GM19238 (cell line): ENCODE results near the gene LRRC47.

Experiments used
- DNase-seq: peaks from one replicate; pipeline ENCODE4 v3.0.0; 2011; ENCODE audit warnings: low spot score; ENCODE audit not compliant: insufficient read length

Gene LRRC47

DNA sequence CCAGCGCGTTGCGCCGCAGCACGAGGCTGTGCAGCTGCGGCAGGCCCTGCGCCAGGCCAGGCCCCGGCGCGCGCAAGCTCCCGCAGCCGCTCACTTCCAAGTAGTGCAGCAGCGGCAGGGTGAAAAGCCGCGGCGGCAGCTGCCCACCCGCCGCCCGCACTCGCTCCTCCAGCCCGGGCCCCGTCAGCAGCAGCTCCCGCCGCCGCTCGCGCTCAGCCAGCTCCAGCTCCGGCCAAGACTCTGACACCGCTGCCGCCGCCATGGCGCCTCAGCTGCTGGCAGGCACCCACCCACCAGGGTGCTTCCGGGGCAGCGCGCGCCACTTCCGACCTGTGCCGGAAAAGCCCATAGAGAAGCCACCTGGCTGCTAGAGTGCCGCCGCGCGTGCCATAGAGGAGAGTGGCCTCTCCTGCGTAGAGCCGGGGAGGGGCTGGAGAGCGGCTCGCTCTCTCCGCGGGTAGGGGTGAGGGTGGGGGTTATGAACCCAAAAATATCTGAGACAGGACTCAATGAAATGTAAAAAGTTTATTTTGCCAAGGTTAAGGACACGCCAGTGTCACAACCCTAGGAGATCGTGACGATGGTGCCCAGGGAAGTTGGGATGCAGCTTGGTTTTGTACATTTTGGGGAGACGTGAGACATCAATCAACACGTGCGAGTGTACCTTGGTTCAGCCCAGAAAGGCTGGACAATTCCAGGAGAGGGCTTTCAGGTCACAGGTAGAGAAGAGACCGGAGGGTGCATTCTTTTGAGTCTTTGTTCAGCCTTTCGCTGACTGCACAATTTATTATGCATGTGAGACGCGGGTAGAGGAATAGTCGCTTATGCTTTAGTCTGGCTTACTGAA, at the start of gene LRRC47:
Gene LRRC47, minus strand, starts transcription at position 284 of the 847 bp plus-strand sequence. Its CDS starts 22 bp downstream, at position 262.
- DNase-seq, result peak; percentile 100

DNA sequence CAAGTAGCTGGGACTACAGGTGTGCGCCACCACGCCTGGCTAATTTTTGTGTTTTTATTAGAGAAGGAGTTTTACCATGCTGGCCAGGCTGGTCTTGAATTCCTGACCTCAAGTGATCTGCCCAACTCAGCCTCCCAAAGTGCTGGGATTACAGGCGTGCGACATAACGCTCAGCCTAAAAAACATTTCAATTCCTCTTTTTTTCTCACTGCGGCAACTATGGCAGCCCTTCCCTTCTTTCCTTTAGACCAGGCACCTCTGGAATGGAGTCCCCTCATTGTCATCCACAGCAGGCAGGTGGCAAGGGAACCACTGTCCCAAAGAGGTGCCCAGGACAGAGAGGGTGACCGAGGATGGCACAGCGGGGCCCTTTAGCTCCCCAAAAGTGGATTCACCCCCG, 46.6 kb upstream of the LRRC47 start:
- no peak for DNase-seq

DNA sequence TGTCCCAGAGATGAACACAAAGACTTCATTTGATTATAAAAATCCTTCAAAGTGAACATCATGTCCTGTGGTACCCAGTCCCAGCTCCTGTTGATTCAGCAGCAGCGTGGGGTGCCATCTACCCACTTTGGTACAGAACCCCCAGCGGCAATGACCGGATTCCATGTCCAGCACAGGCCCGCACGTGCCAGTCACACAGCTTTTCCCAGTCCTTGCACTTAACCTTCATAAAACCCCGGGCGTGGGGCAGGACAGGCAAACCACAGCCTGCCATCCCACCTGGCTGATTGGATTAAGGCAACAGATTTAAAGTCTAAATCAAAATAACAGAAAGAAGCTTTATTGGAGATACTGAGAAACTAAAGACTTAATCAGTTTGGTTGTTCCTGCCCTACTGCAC, 45.2 kb upstream of the LRRC47 start:
- no peak for DNase-seq

DNA sequence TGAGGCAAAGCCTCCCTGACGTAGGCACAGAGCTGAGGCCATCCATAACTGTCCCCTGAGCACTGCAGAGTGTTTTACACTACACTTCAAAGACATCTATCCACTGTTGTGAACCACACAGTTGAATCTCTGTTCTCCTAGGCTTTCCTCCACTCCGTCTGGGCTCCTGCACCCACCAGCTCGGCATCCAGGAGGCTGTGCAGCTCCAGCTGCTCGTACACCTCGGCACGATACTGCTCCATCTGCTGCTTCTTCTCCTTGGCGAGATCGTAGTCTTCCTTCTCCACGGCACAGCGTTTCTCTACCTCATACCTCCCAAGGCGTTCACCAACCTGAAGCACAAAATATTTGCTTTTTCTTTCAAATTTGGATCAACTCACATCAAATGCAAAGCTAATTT, 42.5 kb upstream of the LRRC47 start:
- DNase-seq, result no peak

DNA sequence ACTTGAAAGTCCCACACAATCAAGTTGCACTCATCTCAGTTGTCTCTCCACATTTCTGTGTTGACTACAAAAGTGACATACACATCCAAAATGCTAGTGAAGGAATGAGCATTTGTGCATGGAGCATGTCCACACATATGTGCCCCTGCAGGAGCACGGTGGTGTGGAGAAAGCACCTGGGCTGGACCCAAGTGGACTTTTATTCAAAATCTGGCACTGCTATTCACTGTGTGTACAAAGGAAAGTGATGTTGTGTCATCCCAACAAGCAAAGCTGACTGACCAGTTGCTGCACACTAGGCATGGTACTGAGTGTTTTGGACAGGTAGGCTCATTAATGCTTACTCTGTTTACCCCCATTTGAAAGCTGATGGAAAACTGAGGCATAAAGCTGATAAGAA, 41.4 kb upstream of the LRRC47 start:
- DNase-seq, result no peak

DNA sequence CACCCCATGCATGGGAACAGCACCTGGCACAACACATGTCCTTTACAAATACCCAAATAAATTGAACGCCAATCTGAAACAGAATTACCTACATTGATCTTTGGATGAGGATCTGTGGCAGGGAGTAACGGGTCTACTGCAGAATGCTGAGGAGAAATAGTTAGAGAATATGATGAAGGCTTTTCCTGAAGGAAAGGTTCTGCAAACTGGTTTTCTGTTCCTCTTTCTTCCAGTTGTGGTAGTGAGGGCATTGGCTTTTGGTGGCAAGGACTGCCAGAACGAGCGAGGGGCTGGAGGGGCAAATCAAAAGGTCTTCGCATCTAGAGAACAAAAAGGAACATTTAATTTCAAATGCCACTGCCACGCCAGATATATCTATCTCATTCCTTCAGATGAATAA, 40.9 kb upstream of the LRRC47 start:
- no peak for DNase-seq

DNA sequence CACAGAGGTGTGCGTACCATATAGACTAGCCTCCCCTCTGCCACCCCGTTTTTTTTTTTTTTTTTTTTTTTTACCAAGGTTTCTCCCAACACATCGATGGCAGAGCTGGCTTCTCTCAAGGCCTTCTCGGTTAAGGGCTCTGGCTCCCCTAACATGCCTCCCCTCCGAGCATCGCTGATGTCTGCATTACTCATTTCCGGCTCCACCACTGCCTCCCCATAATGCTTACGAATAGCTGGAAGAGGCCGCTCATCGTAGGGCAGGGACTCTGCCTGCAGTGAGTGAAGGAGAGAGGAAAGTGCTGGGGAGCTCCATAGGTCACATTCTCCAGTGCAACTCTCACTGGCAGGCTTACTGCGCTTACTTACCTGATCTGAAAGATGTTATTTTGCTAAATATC, 40.1 kb upstream of the LRRC47 start:
- DNase-seq, result no peak

DNA sequence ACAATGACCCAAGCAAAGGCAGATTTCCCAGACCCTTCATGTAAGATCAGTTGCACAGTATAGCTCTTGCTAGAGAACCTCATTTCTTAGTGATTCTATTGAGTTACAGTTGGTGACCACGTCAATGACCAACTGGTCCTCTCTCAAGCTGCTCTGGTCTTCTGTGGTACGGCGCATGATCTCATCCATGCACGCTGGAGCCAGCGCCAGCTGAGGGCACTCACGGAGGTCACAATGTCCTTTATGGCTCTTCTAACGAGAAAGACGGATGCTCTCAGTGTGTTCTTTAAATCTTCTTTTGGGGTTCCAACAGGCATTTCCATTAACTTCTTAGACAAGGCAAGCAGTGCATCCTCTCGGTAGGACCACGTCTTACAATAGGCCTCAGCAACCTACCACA, 38.4 kb upstream of the LRRC47 start:
- no peak for DNase-seq

DNA sequence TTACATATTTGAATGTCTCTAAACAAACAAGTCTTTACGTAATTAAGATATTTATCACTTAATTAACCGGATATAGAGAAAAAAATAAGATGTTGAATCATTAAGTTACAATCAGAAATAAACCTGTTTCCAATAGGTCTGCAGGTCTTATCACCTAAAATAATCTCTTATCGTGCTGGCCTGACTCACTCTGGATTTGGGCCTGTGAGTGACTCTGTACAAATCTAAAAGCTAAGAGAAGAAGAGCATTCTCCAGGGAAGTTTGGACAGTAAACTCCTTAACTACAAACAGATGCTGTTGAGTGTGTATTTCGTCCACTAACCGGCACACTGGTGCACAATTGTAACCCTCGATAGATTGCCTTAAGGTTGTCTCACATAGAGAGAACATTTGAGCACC, 35.4 kb upstream of the LRRC47 start:
- DNase-seq, result no peak

DNA sequence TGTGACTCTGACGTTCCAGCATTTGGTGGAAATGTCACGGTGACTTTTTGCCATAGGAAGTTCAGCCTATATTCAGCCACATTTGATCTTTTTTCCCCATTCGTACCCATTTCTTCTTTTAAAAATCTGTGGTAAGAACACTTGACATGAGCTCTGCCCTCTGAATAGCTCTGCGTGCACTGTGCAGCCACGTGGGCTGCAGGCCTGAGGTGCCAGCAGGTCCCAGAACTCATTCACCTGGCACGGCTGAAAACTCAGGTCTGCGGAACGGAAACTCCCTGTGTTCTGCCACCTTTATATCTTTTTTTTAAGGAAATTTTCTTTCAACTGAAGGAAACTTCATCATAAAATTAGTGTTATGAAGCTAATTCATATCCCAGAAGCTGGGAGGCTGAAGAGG, 32.1 kb upstream of the LRRC47 start:
- no peak for DNase-seq

DNA sequence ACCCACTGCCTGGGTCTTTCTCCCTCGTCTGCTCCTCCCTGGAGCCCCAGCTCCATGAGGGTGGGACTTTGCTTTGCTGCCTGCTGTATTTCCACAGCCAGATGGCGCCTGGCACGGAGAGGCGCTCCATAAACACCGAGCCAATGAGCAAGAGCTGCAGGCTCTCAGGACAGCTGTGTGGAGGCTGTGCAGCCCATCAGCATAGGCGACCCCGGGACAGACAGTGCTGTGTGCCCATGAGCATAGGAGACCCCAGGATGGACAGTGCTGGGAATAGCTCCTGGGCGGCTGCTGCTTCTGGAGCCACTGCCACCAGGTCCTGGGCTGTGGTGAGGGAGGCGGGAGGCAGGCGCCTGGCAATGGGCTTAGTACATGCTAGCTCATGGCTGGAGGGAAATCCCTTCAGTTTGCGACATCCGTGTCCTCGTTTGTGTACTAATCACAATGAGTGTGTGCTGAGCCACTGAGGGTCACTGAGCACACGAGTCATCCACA, 31.6 kb upstream of the LRRC47 start:
- no peak for DNase-seq

DNA sequence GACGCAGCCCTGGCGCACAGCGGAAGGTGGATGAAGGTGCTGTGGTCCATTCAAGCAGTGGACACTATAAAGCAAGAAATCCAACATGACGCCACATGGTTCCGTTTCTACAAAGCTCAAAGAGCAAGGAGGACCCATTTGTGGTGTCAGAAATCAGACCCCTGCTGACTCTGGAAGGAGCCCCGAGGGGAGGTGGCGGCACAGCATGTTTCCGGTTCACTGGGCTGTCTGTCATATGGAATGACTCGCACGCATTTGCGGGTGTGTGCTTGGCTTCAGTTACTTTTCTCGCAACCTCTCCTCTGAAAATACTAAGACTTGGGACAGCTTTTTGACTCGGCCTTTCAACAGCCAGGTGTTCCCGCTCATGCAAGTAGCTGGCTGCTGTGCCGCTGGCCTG, 29.1 kb upstream of the LRRC47 start:
- DNase-seq, result no peak

DNA sequence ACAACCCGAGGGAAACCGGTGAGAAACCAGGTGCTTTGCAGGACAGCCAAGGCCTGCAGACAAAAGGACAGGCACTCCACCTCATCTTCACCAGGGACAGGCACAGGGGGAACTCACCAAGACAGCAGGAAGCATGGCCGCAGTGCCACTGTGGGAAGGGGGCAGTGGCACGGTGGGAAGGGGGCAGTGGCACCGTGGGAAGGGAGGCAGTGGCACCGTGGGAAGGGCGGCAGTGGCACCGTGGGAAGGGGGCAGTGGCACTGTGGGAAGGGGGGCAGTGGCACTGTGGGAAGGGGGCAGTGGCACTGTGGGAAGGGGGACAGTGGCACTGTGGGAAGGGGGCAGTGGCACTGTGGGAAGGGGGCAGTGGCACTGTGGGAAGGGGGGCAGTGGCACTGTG, 28.4 kb upstream of the LRRC47 start:
- no peak for DNase-seq

DNA sequence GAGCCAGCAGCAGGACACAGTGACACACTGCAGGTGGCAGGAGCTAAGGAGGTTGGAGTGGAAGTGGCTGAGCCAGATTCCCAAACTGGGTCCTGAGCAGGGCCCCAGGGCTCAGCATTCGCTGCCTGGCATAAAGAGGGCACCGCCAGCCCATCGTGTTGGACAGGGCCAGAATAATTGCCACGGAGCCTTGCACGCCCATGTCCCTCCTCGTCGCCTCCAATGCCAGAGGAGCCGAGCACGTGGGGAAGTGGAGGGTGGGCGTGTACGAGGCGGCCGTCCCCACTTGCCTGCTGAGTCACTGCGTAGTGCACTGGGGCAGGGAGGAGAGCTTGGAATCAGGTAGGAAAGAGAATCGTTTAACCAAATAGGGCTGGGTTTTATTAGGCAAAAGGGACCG, 26.1 kb upstream of the LRRC47 start:
- no peak for DNase-seq

DNA sequence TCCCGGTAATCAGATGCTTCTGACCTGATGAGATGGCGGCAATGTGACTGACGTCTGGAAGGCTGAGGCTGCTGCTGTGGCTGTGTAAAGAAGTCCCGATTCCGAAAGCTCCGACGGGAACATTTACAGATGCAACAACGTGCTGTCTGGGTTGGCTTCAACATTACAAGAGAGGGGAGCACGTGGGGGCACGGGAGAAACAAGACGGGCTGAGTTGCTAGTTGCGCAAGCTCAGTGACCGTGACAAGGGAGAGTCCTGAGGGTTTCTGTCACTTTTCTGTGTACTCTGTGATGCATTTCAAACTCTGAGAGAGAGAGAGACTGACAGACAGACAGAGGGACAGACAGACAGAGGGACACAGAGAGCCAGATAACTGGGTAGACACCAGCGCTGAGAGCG, 25.6 kb upstream of the LRRC47 start:
- no peak for DNase-seq

DNA sequence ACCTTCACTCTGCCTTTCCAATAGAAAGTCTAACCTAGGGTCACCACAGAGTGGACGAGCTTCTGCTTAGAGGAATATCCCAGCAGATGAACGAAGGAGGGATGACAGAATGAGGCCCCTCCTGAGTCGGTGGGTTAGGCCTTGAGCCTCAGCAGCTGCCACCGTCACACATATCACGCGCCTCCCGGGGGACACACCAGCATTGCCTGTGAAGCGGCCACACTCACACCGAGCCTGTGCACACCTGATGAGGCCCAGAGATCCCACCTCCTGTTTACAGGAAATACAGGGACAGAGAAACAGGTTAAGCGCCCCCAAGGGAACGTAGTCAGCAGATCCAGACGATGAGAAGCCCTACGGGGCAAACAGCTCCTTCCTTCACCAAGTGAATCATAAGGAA, 25.1 kb upstream of the LRRC47 start:
- DNase-seq, result no peak

DNA sequence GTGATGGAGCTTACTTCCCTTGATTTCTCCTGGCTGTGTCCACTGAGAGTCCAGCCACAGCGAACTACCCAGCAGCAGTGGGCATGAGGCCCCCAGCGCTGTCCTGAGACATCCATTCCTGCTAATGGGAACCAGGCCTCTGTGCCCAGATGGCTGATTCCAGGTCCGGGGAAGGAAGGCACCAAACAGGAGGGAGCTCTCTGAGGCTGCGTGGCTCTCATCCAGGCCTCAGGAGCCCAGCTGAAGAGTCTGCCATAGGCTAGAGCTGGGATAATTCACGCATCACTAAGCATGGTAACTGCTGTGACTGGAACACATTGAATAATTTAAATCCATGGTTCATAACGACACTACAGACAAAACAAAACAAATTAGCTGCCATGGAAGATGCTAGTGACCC, 24.7 kb upstream of the LRRC47 start:
- DNase-seq, result no peak

DNA sequence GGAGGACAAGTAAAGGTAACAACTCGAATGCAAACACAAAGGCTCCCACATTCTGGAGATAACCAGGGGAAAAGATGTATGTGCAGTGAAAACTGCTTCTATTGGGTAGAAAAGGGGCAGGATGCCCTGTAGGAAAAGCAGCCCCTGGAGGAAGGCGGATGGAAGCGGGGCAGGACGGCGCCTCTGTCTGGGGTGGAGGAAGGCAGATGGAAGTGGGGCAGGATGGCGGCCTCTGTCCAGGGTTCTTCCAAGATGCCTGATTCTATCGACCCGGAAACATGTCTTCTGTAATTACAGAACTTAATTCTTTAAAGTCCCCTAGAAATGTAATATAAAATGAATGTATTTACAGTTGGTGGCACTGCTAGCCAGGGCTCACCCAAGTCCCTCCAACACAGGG, 24.0 kb upstream of the LRRC47 start:
- no peak for DNase-seq

DNA sequence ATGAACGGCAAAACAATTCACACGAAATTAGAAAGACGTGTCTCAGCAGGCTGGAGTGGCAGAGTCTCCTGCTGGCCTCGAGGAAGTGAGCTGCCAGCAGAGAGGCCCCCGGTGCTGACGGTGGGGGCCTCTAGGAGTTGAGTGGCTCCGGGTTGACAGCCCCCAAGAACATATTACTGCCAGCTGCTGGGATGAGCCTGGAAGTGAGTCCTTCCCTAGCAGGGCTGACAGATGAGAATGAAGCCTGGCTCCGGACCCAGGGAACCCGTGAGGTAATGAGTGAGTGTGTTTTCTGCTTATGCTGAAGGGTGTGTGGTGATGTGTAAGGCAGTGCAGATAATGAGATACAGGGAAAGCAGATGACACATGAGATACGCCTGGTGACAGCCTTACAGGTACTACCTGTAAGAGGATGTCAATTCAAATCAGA, 23.5 kb upstream of the LRRC47 start:
- no peak for DNase-seq

DNA sequence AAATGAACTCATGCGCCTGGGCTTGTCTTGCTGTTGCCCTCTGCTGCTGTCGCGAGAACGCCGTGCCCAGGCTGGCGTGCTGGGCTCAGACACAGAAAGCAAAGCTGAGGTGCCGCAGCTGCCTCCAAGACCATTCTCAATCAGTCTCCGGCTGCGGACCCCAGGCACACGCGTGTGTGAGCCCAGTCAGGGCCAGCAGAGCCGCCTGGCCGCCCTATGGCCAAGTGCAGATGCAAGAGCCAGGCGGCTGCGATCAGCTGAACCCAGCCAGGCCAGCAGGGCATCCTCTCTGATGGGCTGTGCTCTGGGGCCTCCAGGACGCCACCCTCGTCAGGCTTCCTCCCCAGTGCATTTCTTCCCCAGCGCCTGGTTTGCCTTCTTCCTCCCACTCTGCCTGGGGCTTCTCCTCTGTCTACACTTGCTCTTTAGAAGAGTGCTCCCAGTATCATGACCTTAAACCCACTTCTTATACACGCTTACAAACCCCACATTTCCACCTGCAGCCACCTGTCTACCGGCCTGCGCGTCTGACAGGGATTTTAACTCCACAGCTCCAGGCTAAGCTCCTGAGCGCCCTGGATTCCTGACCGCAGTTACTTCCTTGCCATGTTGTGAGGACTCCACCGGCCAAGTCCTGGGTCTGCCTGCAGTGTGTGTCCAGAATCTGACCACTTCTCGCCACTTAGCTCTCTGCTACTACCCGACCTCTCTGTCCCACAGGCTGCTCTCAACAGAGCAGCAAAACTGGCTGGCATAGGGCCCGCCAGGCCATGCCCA, 21.7 kb upstream of the LRRC47 start:
- DNase-seq, result no peak

DNA sequence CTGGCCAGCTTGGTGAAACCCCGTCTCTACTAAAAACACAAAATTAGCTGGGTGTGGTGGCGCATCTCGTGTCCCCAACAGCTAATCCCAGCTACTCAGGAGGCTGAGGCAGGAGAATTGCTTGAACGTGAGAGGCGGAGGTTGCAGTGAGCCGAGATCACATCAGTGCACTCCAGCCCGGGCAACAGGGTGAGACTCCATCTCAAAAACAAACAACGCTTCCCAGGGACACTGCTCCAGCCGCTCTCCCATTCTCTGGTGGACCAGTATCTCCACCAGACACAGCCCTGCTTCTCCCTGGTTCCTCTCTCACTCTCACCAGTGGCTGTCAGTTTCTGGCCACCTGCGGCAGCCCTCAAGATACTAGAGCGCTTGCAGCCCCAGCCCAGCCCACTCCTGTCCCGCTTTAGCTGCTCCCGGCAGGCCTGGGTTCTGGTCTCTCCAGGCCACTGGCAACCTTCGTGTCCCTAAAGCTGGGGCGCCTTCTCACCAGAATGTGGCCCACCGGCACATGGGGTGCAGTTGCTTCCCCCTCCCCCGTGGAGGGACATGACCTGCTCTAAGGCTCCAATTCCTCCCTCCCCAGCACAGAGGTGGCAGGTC, 20.9 kb upstream of the LRRC47 start:
- DNase-seq, result no peak
